T-helper 22 cell (primary cell): Measurements from ENCODE around the gene SYNJ2.

Source experiments
- DNase-seq: peaks from one replicate; pipeline ENCODE4 v3.0.0-alpha.2; 2020; ENCODE audit warnings: low read depth

The SYNJ2 gene

DNA sequence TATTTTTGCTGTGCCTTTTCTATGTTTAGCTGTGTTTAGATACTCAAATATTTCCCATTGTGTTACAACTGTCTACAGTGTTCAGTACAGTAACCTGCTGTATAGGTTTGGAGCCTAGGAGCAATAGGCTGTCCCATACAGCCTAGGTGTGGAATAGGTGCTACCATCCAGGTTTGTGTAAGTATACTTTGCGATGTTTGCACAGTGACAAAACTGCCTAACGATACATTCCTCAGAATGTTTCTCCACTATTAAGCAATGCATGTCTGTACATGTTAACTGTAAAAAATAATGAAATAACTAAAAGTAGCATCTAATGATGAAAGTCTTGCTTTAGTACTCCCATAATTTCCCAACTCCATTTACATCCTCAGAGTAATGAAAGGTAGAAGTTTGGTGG is 140.4 kb downstream of the SYNJ2 start:
- no peak for DNase-seq

DNA sequence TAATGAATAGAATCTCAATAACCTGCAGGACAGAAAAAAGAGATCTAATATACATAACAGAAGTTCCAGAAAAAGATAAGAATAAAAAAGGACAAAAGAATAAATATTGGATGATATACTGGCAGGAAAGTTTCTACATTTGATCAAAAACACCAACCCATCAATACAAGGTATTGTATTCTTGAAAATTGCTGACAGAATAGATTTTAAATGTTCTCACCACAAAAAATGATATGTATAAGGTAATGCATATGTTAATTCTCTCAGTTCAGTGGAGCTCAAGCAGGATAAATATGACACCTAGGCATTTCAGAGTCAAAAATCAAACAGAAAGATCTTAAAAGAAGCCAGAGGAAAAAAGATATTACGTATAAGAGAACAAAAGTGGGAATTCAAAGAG is 142.6 kb downstream of the SYNJ2 start:
- no peak for DNase-seq

DNA sequence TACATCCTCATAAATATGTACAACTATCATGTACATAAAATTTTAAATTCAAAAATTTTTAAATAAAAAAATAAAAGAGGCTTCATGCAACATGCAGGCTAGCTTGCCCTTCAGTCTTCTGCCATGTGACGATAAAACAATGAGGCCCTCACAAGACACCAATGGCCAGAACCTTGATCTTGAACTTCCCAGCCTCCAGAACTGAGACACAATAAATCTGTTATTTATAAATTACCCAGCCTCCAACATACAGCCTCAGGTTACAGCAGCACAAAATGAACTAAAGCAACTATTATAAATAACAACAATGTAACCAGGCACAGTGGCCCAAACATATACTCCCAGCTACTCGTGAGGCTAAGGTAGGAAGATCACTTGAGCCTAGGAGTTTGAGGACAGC is 143.6 kb downstream of the SYNJ2 start:
- DNase-seq: no peak

DNA sequence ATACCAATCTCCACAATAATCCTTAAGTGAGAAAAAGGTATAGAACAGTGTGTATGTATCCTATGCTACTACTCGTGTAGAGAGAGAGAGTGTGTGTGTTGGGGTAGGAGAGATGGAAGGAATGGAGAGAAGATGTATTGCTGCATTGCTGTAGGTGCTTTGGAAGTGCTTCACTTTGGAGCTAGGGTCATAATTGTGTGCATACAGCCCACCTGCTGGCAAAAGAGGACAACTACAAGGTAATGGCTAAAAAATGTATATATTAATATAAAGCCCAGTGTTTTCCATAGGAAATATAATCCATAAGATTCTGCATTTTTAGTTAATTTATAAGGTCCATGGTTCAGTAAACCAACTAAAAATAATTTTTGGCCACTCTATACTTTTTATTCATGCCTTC is 150.3 kb downstream of the SYNJ2 start:
- DNase-seq: no peak

DNA sequence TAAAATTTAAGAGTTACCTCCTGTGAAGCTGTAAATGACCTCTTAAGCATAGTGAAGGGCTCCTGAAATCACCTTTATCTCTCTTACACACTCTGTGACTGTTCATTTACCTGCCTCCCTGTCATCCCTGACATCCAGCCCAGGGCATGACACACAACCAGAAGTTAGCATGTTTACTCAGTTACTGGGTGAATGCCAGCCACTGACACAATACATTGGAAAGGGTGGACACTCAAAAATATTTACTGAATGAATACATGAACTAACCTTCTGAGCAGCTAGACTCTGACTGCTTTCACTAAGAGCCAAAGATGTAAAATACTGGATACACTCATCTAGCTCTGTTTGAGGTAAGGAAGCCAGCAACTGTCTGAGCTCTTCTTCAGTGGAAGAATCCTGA is 161.1 kb downstream of the SYNJ2 start:
- no peak for DNase-seq

DNA sequence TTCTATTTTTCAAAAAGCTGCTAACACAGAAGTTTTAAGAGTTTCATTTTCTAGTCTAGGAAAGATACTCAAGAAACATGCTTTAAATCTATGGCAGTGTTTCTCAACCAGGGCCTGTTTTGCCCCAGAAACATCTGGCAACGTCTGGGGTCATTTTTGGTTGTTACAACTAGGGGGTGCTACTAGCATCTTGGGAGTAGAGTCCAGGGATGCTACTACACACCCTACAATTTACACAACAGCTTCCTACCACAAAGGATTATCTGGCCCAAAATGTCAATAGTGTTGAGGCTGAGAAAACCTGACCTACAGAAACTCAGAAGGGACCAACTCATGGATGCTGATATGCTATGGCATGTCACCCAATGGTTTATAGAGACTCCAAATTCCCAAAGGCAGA is 162.0 kb downstream of the SYNJ2 start:
- DNase-seq: no peak
